HEK293T (cell line): Measurements from ENCODE around the gene ACBD7.

ENCODE experiments used
- ARNT ChIP-seq: fragments of 450-650 bp; IDR thresholded peaks from 2 replicates; pipeline ENCODE4 v1.6.1; 2017; ENCODE audit warnings: mild to moderate bottlenecking
- BHLHE40 ChIP-seq: fragments of 450-650 bp; IDR thresholded peaks from 2 replicates; pipeline ENCODE4 v1.6.1; 2016; ENCODE audit warnings: mild to moderate bottlenecking, moderate library complexity, borderline replicate concordance
- FOXA1 ChIP-seq: fragments of 450-650 bp; IDR thresholded peaks from 2 replicates; pipeline ENCODE4 v1.6.1; 2016; ENCODE audit warnings: mild to moderate bottlenecking
- FOXK2 ChIP-seq: fragments of 450-650 bp; IDR thresholded peaks from 2 replicates; pipeline ENCODE4 v1.6.1; 2016; ENCODE audit warnings: mild to moderate bottlenecking
- HDGF ChIP-seq: fragments of 450-650 bp; IDR thresholded peaks from 2 replicates; pipeline ENCODE4 v1.6.1; 2017; ENCODE audit warnings: antibody characterized with exemption, borderline replicate concordance
- SP1 ChIP-seq: fragments of 450-650 bp; IDR thresholded peaks from 2 replicates; pipeline ENCODE4 v1.6.1; 2017
- SUZ12 ChIP-seq: fragments of 450-650 bp; IDR thresholded peaks from 2 replicates; pipeline ENCODE4 v1.6.1; 2016; ENCODE audit warnings: mild to moderate bottlenecking
- TARDBP ChIP-seq: fragments of 450-650 bp; IDR thresholded peaks from 2 replicates; pipeline ENCODE4 v1.6.1; 2016

DNA sequence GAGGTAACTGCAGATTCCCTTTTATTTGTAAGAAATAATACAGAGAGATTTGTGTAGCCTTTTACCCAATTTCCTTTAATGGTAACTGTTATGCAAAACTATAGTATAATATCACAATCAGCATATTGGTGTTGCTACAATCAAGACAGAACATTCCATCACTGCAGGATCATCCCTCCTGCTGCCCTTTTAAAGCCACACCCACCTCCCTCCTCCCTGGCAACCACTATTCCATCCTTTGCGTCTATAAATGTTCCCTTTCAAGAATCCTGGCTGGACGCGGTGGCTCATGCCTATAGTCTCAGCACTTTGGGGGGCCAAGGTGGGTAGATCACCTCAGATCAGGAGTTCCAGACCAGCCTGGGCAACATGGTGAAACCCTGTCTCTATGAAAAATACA is 13.2 kb downstream of the ACBD7 start:
- TF ChIP-seq TARDBP (no peak), ARNT (no peak), HDGF (no peak), SP1 (no peak), FOXA1 (no peak), FOXK2 (no peak), BHLHE40 (no peak), SUZ12 (no peak)
